IPS-20b (cell line): ENCODE data around the gene PPP1R12B.
A peak's percentile ranks its signal among the peaks of the same experiment; 100 is the strongest.
"Not testable (repeated sequence)": the region's sequence is repeated elsewhere in the genome, so short reads cannot be mapped to it uniquely, and the experiment has no call there.

Experiments
- H3K27ac ChIP-seq: one replicate; pipeline ENCODE4 v1.5.1; 2013; ENCODE audit warnings: low read length
- H3K27me3 ChIP-seq: 2 replicates; pipeline ENCODE4 v1.6.1; 2013; ENCODE audit warnings: mild to moderate bottlenecking, low read length, inconsistent platforms; ENCODE audit not compliant: insufficient read depth
- H3K36me3 ChIP-seq: 2 replicates; pipeline ENCODE4 v1.6.1; 2013; ENCODE audit warnings: low read depth, mild to moderate bottlenecking, inconsistent platforms, low read length, moderate library complexity; ENCODE audit not compliant: insufficient read depth
- H3K4me1 ChIP-seq: 2 replicates; pipeline ENCODE4 v1.6.1; 2013; ENCODE audit warnings: mild to moderate bottlenecking, control low read depth, inconsistent platforms, low read length, moderate library complexity; ENCODE audit not compliant: insufficient read depth
- H3K4me3 ChIP-seq: 2 replicates; pipeline ENCODE4 v1.5.1; 2013; ENCODE audit warnings: mild to moderate bottlenecking, low read length, inconsistent platforms
- H3K9ac ChIP-seq: 2 replicates; pipeline ENCODE4 v1.6.1; 2013; ENCODE audit warnings: low read depth, mild to moderate bottlenecking, inconsistent platforms, low read length, moderate library complexity
- H3K9me3 ChIP-seq: 2 replicates; pipeline ENCODE4 v1.6.1; 2013; ENCODE audit warnings: mild to moderate bottlenecking, low read depth, low read length, inconsistent platforms; ENCODE audit not compliant: insufficient read depth

The PPP1R12B gene

GRCh38 chr1:202407378-202407777, 58.9 kb downstream of the PPP1R12B start:
- H3K27ac ChIP-seq, H3K9ac ChIP-seq, H3K36me3 ChIP-seq, H3K9me3 ChIP-seq, H3K27me3 ChIP-seq, H3K4me3 ChIP-seq: not testable (repeated sequence)
- H3K4me1 ChIP-seq = peaks cover 11% of the 10 kb centered on the region; the same call in 1 of the 2 replicates

- not testable (repeated sequence) for H3K27me3 ChIP-seq, H3K9me3 ChIP-seq, H3K9ac ChIP-seq, H3K27ac ChIP-seq, H3K36me3 ChIP-seq, H3K4me3 ChIP-seq
- H3K4me1 ChIP-seq = peaks cover 11% of the 10 kb centered on the region; the same call in 1 of the 2 replicates
Measured at GRCh38 chr1:202410251-202410650, 61.8 kb downstream of the PPP1R12B start.

GRCh38 chr1:202410854-202411357, 62.4 kb downstream of the PPP1R12B start:
- not testable (repeated sequence) for H3K4me3 ChIP-seq, H3K27me3 ChIP-seq, H3K9me3 ChIP-seq, H3K36me3 ChIP-seq, H3K27ac ChIP-seq
- peaks cover 11% of the 10 kb centered on the region; the same call in 1 of the 2 replicates for H3K4me1 ChIP-seq
- peak overlapping the region; percentile 6; the same call in 1 of the 2 replicates for H3K9ac ChIP-seq

GRCh38 chr1:202411422-202411821, 62.9 kb downstream of the PPP1R12B start:
- peaks cover 11% of the 10 kb centered on the region; the same call in 1 of the 2 replicates for H3K4me1 ChIP-seq
- no peaks in the 10 kb centered on the region for H3K9me3 ChIP-seq
- no peaks in the 10 kb centered on the region for H3K27me3 ChIP-seq
- no peak overlapping the region for H3K4me3 ChIP-seq
- H3K27ac ChIP-seq = no peak overlapping the region
- H3K36me3 ChIP-seq = no peaks in the 10 kb centered on the region
- no peak overlapping the region for H3K9ac ChIP-seq

- peaks cover 17% of the 10 kb centered on the region for H3K4me1 ChIP-seq
- H3K9me3 ChIP-seq, H3K4me3 ChIP-seq, H3K27ac ChIP-seq, H3K27me3 ChIP-seq, H3K36me3 ChIP-seq, H3K9ac ChIP-seq: not testable (repeated sequence)
Measured at GRCh38 chr1:202412421-202412820, 63.9 kb downstream of the PPP1R12B start.

- Histone ChIP-seq H3K9me3 (no peaks in the 10 kb centered on the region), H3K4me3 (no peak overlapping the region), H3K9ac (no peak overlapping the region), H3K27ac (no peak overlapping the region), H3K4me1 (peaks cover 19% of the 10 kb centered on the region), H3K36me3 (no peaks in the 10 kb centered on the region), H3K27me3 (no peaks in the 10 kb centered on the region)
Measured at GRCh38 chr1:202416641-202417040, 68.1 kb downstream of the PPP1R12B start.

GRCh38 chr1:202417141-202417540, 68.6 kb downstream of the PPP1R12B start:
- H3K4me1 ChIP-seq = peaks cover 19% of the 10 kb centered on the region
- not testable (repeated sequence) for H3K36me3 ChIP-seq, H3K4me3 ChIP-seq, H3K9ac ChIP-seq, H3K9me3 ChIP-seq, H3K27me3 ChIP-seq, H3K27ac ChIP-seq

- not testable (repeated sequence) for H3K27me3 ChIP-seq, H3K27ac ChIP-seq, H3K36me3 ChIP-seq, H3K9me3 ChIP-seq, H3K4me3 ChIP-seq, H3K9ac ChIP-seq
- H3K4me1 ChIP-seq = peaks cover 19% of the 10 kb centered on the region
Measured at GRCh38 chr1:202417762-202418201, 69.3 kb downstream of the PPP1R12B start.

- not testable (repeated sequence) for H3K27me3 ChIP-seq, H3K9me3 ChIP-seq, H3K36me3 ChIP-seq, H3K9ac ChIP-seq, H3K4me3 ChIP-seq, H3K27ac ChIP-seq
- H3K4me1 ChIP-seq = peaks cover 19% of the 10 kb centered on the region
Measured at GRCh38 chr1:202419731-202420130, 71.2 kb downstream of the PPP1R12B start.

GRCh38 chr1:202420422-202421094, 72.1 kb downstream of the PPP1R12B start:
- not testable (repeated sequence) for H3K9me3 ChIP-seq, H3K36me3 ChIP-seq, H3K4me3 ChIP-seq, H3K27ac ChIP-seq, H3K9ac ChIP-seq, H3K27me3 ChIP-seq
- H3K4me1 ChIP-seq = peaks cover 19% of the 10 kb centered on the region

GRCh38 chr1:202422709-202423108, 74.2 kb downstream of the PPP1R12B start:
- not testable (repeated sequence) for H3K9ac ChIP-seq, H3K4me3 ChIP-seq, H3K27me3 ChIP-seq, H3K27ac ChIP-seq, H3K9me3 ChIP-seq, H3K36me3 ChIP-seq
- peaks cover 12% of the 10 kb centered on the region; the same call in 1 of the 2 replicates for H3K4me1 ChIP-seq

GRCh38 chr1:202424260-202424659, 75.8 kb downstream of the PPP1R12B start:
- not testable (repeated sequence) for H3K27me3 ChIP-seq, H3K27ac ChIP-seq, H3K36me3 ChIP-seq, H3K9me3 ChIP-seq, H3K4me1 ChIP-seq, H3K4me3 ChIP-seq, H3K9ac ChIP-seq
